AG09319 (cell line): ENCODE data around the gene CNNM3.

Experiments used
- DNase-seq: peaks from one replicate; pipeline ENCODE4 v3.0.0-alpha.2; 2010; ENCODE audit warnings: low read depth; ENCODE audit errors: extremely low read depth
- CTCF ChIP-seq: IDR thresholded peaks from 2 replicates; pipeline ENCODE4 v1.5.1; 2011; ENCODE audit warnings: low read depth, mild to moderate bottlenecking, inconsistent platforms, low read length, moderate library complexity

CNNM3 gene

GRCh38 chr2:96822786-96823185 lies 6.7 kb downstream of the CNNM3 start:
- no peak for TF ChIP-seq CTCF
- no peak for DNase-seq

GRCh38 chr2:96823198-96823597 lies 7.1 kb downstream of the CNNM3 start:
- no peak for DNase-seq

GRCh38 chr2:96824079-96824870 lies 8.2 kb downstream of the CNNM3 start:
- no peak for DNase-seq
- TF ChIP-seq CTCF, result no peak

More at GRCh38 chr2:96823198-96823597, 7.1 kb downstream of the CNNM3 start:
- TF ChIP-seq CTCF, result no peak

- TF ChIP-seq CTCF, result no peak
- no peak for DNase-seq
Observed at GRCh38 chr2:96825057-96825456, 9.0 kb downstream of the CNNM3 start.

GRCh38 chr2:96826546-96827278 lies 10.6 kb downstream of the CNNM3 start:
- no peak for TF ChIP-seq CTCF
- no peak for DNase-seq

- DNase-seq, result no peak
- no peak for TF ChIP-seq CTCF
Observed at GRCh38 chr2:96828436-96828835, 12.4 kb downstream of the CNNM3 start.

- DNase-seq, result no peak
Observed at GRCh38 chr2:96828874-96829273, 12.8 kb downstream of the CNNM3 start.

More at GRCh38 chr2:96828874-96829273, 12.8 kb downstream of the CNNM3 start:
- TF ChIP-seq CTCF, result no peak
